ENCODE results near the gene G6PC2.

DNA sequence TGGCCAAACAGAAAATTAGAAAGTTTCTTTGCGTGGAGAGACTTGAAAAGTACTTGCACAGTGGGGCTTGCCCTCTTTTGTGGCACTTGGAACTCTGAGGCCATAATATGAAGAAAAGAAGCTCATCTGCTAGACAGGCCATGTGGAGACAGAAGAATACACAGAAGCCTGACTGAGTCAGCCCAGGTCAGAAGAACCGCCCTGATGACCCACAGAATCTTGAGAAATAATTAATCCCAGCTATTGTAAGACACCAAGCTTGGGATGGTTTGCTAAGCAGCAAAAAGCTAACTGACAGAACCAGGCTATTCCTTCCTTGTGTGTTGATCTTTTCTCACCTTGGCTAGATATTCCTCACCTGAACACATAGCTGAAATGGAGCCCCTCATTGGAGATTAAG is 33.7 kb downstream of the G6PC2 start:
- TF ChIP-seq, protein P1, sequence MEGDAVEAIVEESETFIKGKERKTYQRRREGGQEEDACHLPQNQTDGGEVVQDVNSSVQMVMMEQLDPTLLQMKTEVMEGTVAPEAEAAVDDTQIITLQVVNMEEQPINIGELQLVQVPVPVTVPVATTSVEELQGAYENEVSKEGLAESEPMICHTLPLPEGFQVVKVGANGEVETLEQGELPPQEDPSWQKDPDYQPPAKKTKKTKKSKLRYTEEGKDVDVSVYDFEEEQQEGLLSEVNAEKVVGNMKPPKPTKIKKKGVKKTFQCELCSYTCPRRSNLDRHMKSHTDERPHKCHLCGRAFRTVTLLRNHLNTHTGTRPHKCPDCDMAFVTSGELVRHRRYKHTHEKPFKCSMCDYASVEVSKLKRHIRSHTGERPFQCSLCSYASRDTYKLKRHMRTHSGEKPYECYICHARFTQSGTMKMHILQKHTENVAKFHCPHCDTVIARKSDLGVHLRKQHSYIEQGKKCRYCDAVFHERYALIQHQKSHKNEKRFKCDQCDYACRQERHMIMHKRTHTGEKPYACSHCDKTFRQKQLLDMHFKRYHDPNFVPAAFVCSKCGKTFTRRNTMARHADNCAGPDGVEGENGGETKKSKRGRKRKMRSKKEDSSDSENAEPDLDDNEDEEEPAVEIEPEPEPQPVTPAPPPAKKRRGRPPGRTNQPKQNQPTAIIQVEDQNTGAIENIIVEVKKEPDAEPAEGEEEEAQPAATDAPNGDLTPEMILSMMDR (IDR thresholded peaks at IDR 0.05), result no peak
- TF ChIP-seq POLR2A (IDR thresholded peaks at IDR 0.05), result no peak
